NB4 (cell line): ENCODE data around the gene RAN.

Source experiments
- DNase-seq: peaks from one replicate; pipeline ENCODE4 v3.0.0; 2010; ENCODE audit warnings: low read depth
- H3K4me3 ChIP-seq: one replicate; pipeline ENCODE4 v1.5.1; 2011; ENCODE audit warnings: mild to moderate bottlenecking, low read depth, low read length, moderate library complexity
- CTCF ChIP-seq: IDR thresholded peaks from one replicate; pipeline ENCODE4 v1.5.1; 2012; ENCODE audit warnings: low read depth, low read length
- MYC ChIP-seq: IDR thresholded peaks from 2 replicates; pipeline ENCODE4 v1.6.1; 2011; ENCODE audit warnings: low read depth, low read length
- POLR2A ChIP-seq: IDR thresholded peaks from 2 replicates; pipeline ENCODE4 v1.6.1; 2011; ENCODE audit warnings: mild to moderate bottlenecking; ENCODE audit not compliant: insufficient read length; ENCODE audit errors: extremely low read depth
- TF ChIP-seq, protein P1 (sequence below): IDR thresholded peaks from 2 replicates; pipeline ENCODE4 v1.6.1; 2011; ENCODE audit warnings: low read depth, low read length

RAN gene

DNA sequence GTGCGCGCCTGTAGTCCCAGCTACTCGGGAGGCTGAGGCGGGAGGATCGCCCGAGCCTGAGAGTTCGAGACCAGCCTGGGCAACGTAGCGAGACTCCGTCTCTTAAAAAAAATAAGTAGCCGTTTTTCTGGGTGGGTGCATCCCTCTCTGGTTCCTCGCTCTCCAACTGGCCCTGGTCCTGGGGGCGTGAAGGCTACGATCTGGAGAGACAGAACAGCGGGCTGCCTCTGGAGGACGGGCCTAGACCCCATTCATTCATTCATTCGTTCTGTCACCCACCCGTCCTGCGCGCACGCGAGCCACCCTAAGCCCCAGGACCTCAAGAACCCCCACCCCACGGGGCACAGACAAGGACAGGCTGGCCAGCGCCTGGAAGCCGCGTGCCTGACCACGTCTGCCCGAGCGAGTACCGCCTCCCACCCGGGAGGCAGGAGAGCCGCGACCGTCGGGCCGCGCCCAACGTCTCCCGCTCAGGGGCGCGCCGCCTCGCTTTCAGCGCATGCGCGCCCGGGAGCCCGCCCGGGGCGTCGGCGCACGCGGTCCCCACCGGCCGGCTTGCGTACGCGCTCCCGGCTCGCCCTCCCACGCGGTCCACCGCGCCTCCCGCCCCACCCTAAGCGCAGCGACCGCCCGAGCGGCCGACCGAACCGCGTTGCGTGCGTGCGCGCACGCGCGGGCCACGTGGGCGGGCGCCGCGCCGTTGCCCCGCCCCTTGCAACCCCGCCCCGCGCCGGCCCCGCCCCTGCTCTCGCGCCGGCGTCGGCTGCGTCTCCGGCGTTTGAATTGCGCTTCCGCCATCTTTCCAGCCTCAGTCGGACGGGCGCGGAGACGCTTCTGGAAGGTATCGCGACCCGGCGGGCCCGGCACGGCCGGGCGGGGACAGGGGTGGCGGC is at the start of gene RAN:
TSS of gene RAN (plus strand) at position 781 of the 893 bp plus-strand sequence. CDS start 528 bp downstream, outside the sequence.
- TF ChIP-seq CTCF (no peak), MYC (peak; percentile 97), POLR2A (peak; percentile 94)
- TF ChIP-seq, protein P1, sequence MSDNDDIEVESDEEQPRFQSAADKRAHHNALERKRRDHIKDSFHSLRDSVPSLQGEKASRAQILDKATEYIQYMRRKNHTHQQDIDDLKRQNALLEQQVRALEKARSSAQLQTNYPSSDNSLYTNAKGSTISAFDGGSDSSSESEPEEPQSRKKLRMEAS: peak; percentile 91
- H3K4me3 ChIP-seq: peak within 1 kb of the TSS; percentile 93
- peak; percentile 97 for DNase-seq

- H3K4me3 ChIP-seq: no peak overlapping the region
- no peak for DNase-seq
- no peak for TF ChIP-seq CTCF
Observed at GRCh38 chr12:130825771-130826150, 46.1 kb upstream of the RAN start.

- DNase-seq: peak; percentile 80
- no peak overlapping the region for H3K4me3 ChIP-seq
- TF ChIP-seq MYC (peak; percentile 97), CTCF (peak; percentile 82), POLR2A (no peak)
- TF ChIP-seq, protein P1: peak; percentile 93
Observed at GRCh38 chr12:130826151-130826801, 45.6 kb upstream of the RAN start.

DNA sequence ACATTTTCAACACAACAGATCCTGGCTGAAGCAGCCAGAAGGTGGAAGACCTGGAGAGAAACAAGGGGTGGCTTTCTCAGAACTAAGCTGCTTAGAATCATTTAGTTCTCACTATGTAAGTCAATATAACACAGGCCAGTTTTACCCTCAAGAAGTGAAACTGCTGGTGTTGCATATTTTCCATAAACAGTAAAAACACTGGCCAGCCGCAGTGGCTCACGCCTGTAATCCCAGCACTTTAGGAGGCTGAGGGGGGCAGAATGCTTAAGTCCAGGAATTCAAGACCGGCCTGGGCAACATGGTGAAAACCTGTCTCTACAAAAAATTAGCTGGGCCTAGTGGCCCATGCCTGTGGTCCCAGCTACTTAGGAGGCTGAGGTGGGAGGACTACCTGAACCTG is 44.4 kb upstream of the RAN start:
- no peak for TF ChIP-seq POLR2A
- TF ChIP-seq, protein P1: no peak
- no peak for TF ChIP-seq MYC
- no peak for TF ChIP-seq CTCF
- no peak overlapping the region for H3K4me3 ChIP-seq
- DNase-seq: no peak

DNA sequence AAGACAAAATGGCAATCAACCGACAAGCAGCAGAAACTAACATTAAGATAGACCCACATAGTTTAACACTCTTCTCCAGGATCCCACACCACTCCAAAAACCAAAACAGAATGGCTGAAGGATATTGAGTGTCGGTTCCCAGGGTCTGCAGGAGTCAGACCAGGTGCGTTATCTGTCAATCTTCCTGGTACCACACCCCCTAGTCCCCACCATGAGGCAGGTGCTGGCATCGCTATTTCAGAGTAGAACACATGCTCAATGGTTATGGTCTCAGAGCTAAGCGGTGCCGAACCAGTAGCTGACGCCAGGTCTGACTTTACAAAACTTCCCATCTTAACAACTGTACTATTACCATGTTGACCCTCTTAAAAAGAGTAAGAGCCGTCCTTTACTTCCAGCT is 43.0 kb upstream of the RAN start:
- DNase-seq: no peak
- H3K4me3 ChIP-seq: no peak overlapping the region
- TF ChIP-seq, protein P1: no peak
- TF ChIP-seq MYC (no peak), POLR2A (no peak), CTCF (no peak)
